Stimulated activated CD4-positive, alpha-beta T cell treated with anti-CD3 and anti-CD28 coated beads, Interleukin-1b, Interleukin-23, amount 100 ng/mL, for 24 hours (primary cell): ENCODE results near the gene CPE.

Experiments used
- DNase-seq, 4 experiments: peaks; one replicate each; pipeline ENCODE4 v3.0.0-alpha.2; 2020; ENCODE audit warnings: low read depth in 4 of 4, low spot score in 1 of 4

CPE gene

GRCh38 chr4:165505958-165506837, 127.4 kb downstream of the CPE start:
- DNase-seq = no peak

GRCh38 chr4:165506849-165507248, 128.0 kb downstream of the CPE start:
- DNase-seq = no peak

GRCh38 chr4:165507381-165507780, 128.6 kb downstream of the CPE start:
- DNase-seq = no peak

GRCh38 chr4:165508372-165509120, 129.7 kb downstream of the CPE start:
- no peak for DNase-seq

GRCh38 chr4:165512424-165512823, 133.6 kb downstream of the CPE start:
- no peak for DNase-seq

GRCh38 chr4:165514739-165515138, 135.9 kb downstream of the CPE start:
- no peak for DNase-seq

- no peak for DNase-seq
These were observed 136.4 kb downstream of the CPE start for GRCh38 chr4:165515201-165515600.

- DNase-seq = no peak
These were observed 137.5 kb downstream of the CPE start for GRCh38 chr4:165516281-165516833.

GRCh38 chr4:165517216-165517615, 138.4 kb downstream of the CPE start:
- DNase-seq = no peak

- DNase-seq = no peak
These were observed 139.3 kb downstream of the CPE start for GRCh38 chr4:165518024-165518616.

- DNase-seq = no peak
These were observed 139.9 kb downstream of the CPE start for GRCh38 chr4:165518686-165519085.

- DNase-seq = no peak
These were observed 140.8 kb downstream of the CPE start for GRCh38 chr4:165519591-165519990.

GRCh38 chr4:165520086-165520485, 141.3 kb downstream of the CPE start:
- DNase-seq = no peak

- no peak for DNase-seq
These were observed 143.2 kb downstream of the CPE start for GRCh38 chr4:165522050-165522449.

- DNase-seq = no peak
These were observed 145.9 kb downstream of the CPE start for GRCh38 chr4:165524532-165525190.

GRCh38 chr4:165532976-165533375, 154.2 kb downstream of the CPE start:
- DNase-seq = no peak

- no peak for DNase-seq
These were observed 158.3 kb downstream of the CPE start for GRCh38 chr4:165537028-165537648.

GRCh38 chr4:165539801-165540200, 161.0 kb downstream of the CPE start:
- DNase-seq = no peak

- no peak for DNase-seq
These were observed 161.5 kb downstream of the CPE start for GRCh38 chr4:165540206-165540830.

GRCh38 chr4:165541851-165542459, 163.1 kb downstream of the CPE start:
- no peak for DNase-seq
